Measurements from ENCODE around the gene HPDL.

DNA sequence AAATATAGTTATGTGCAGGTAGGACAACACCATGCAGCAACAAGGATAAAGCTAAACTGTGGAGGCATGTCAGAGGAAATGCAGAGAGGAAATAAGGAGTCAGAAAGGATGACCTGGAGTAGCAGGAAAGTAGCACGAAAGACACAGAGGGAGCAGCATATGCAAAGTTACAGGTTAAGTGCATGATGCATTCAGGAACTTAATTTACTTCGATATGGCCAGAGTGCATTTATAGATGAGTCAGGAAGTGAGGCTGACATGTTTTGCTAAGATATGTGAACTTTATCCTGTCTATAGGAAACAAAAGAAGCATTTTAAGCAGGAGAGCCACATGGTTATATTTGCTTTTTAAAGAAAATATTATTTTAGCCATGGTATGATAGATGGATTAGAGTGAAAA lies 29.0 kb downstream of the HPDL start:
- TF ChIP-seq EP300 (IDR thresholded peaks at IDR 0.05) (no peak), POLR2A (IDR thresholded peaks at IDR 0.05) (no peak)
- TF ChIP-seq, protein P1, sequence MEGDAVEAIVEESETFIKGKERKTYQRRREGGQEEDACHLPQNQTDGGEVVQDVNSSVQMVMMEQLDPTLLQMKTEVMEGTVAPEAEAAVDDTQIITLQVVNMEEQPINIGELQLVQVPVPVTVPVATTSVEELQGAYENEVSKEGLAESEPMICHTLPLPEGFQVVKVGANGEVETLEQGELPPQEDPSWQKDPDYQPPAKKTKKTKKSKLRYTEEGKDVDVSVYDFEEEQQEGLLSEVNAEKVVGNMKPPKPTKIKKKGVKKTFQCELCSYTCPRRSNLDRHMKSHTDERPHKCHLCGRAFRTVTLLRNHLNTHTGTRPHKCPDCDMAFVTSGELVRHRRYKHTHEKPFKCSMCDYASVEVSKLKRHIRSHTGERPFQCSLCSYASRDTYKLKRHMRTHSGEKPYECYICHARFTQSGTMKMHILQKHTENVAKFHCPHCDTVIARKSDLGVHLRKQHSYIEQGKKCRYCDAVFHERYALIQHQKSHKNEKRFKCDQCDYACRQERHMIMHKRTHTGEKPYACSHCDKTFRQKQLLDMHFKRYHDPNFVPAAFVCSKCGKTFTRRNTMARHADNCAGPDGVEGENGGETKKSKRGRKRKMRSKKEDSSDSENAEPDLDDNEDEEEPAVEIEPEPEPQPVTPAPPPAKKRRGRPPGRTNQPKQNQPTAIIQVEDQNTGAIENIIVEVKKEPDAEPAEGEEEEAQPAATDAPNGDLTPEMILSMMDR (IDR thresholded peaks at IDR 0.05), result no peak
